ENCODE data around the gene ZC3H7B. TPM values are rescaled to one million over a fixed set of nuclear protein-coding genes. Genes with fewer than 3 reads are reported as not detected.

ZC3H7B gene
- total and polyA plus RNA-seq, 7 experiments from 2014 or later, result 1.7 to 65.9 (median 39.6) TPM

DNA sequence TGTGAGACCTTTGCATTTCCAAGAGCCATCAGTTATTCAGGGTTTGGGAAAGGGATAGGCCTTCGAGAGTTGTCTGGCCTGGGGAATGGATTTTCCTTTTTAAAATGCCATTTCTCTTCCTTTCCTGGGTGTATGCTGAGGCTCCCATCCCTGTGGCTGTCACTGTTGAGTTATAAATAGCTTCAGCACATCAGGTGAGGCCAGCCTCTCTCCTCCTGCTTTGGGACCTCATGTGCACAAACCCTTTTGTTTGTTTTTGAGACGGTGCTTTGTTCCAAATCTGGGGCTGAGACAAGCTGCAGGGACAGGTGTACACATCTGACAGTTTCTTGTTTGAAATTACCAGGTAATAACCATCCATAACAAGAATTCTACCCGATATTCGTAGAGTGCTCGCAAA lies 81.8 kb downstream of the ZC3H7B start:
- Histone ChIP-seq H3K9me3 (ENCODE audit: control insufficient read depth in 2 of 3, low read length in 3 of 3) (no peaks in the 10 kb centered on the region), H3K4me3 (ENCODE audit: low read length) (no peak overlapping the region), H3K4me1 (ENCODE audit: control insufficient read depth in 2 of 2, insufficient read depth in 2 of 2, low read length in 2 of 2) (peaks cover 5 to 14% of the 10 kb centered on the region in 2 donors), H3K36me3 (ENCODE audit: control insufficient read depth in 2 of 3, insufficient read depth in 3 of 3, low read length in 3 of 3) (peaks cover 0 to 8% (median 0%) of the 10 kb centered on the region in 3 experiments), H3K27ac (ENCODE audit: low read depth, low read length) (peak overlapping the region; percentile 95), H3K27me3 (ENCODE audit: control insufficient read depth in 2 of 2, insufficient read depth in 2 of 2, low read length in 2 of 2) (no peaks in the 10 kb centered on the region)
- DNase-seq (no peak), ATAC-seq (no peak)
- ChIA-PET CTCF (interaction anchor here (3.7 kb wide), 1 partner anchor 20 kb away, joined by 15 read pairs; no protein-coding TSS in a partner anchor), POLR2A (interaction anchor here (1.2 to 3.2 kb wide), 2 partner anchors 81 to 696 kb away, joined by 3 to 14 read pairs; partner anchors contain the start of genes SMDT1 and ZC3H7B)
- H3K4me3 Mint-ChIP-seq, result peak overlapping the region; percentile 86 to 97 (median 94)
- peaks cover 5 to 29% (median 19%) of the 10 kb centered on the region in 7 donors for H3K4me1 Mint-ChIP-seq
- H3K27me3 Mint-ChIP-seq, result no peaks in the 10 kb centered on the region
- intact Hi-C loops (cut with micrococcal nuclease), result loop anchor here (5.0 to 10.0 kb wide), 2 partner anchors 291 to 1632 kb away; partner anchors contain the start of genes EP300 (in 1 of the 2) and PACSIN2 (in 1 of the 2)
- H3K36me3 Mint-ChIP-seq, result no peaks in the 10 kb centered on the region
- peak overlapping the region in 8 of 9 donors; percentile 4 to 98 (median 92) for H3K27ac Mint-ChIP-seq
- no peaks in the 10 kb centered on the region for H3K9me3 Mint-ChIP-seq

DNA sequence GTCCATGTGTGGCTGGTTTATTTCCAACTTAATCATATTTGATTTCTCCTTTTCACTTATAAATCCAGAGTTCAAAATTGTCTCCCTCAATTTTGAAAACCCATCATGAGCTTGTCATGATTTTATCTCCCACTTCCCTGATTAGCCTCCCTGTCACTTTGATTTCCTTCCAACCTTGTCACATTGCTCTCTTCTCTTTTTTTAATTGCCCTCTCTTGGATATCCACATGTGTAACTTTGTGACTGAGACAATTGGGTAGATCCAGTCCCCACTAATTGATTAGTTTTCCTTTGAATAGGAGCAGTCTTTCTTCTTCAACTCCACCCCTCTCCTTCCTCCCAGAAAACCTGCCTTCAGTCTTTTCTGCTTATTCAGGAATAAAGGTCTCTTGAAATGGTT lies 82.8 kb downstream of the ZC3H7B start:
- Mint-ChIP-seq H3K36me3 (peaks cover 0 to 4% (median 0%) of the 10 kb centered on the region in 5 donors), H3K27me3 (no peaks in the 10 kb centered on the region), H3K4me1 (peaks cover 5 to 29% (median 19%) of the 10 kb centered on the region in 7 donors), H3K4me3 (peak overlapping the region in 8 of 10 donors; percentile 4 to 96 (median 45)), H3K27ac (peak overlapping the region in 3 of 9 donors; percentile 4 to 80 (median 45)), H3K9me3 (no peaks in the 10 kb centered on the region)
- intact Hi-C loops (cut with micrococcal nuclease), result loop anchor here (5.0 to 10.0 kb wide), 2 partner anchors 292 to 1631 kb away; partner anchors contain the start of genes EP300 (in 1 of the 2) and PACSIN2 (in 1 of the 2)
- H3K27me3 ChIP-seq (ENCODE audit: control insufficient read depth in 2 of 2, insufficient read depth in 2 of 2, low read length in 2 of 2), result no peaks in the 10 kb centered on the region
- no peak overlapping the region for H3K4me3 ChIP-seq (ENCODE audit: low read length)
- peaks cover 5 to 14% of the 10 kb centered on the region in 2 donors for H3K4me1 ChIP-seq (ENCODE audit: control insufficient read depth in 2 of 2, insufficient read depth in 2 of 2, low read length in 2 of 2)
- ATAC-seq, result no peak
- DNase-seq, result no peak
- H3K9me3 ChIP-seq (ENCODE audit: control insufficient read depth in 2 of 3, low read length in 3 of 3), result no peaks in the 10 kb centered on the region
- H3K36me3 ChIP-seq (ENCODE audit: control insufficient read depth in 2 of 3, insufficient read depth in 3 of 3, low read length in 3 of 3), result peaks cover 0 to 15% (median 0%) of the 10 kb centered on the region in 3 experiments
- peak overlapping the region; percentile 9 for H3K27ac ChIP-seq (ENCODE audit: low read depth, low read length)
- ChIA-PET POLR2A (no interaction called here), CTCF (no interaction called here)

DNA sequence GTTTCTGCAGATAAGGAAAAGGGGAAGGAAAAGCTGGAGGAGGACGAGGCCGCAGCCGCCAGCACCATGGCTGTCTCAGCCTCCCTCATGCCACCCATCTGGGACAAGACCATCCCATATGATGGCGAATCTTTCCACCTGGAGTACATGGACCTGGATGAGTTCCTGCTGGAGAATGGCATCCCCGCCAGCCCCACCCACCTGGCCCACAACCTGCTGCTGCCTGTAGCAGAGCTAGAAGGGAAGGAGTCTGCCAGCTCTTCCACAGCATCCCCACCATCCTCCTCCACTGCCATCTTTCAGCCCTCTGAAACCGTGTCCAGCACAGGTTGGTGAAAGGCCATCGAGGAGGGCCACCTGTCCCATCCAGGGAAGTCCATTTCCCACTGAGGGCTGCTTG lies 86.0 kb downstream of the ZC3H7B start:
- Mint-ChIP-seq H3K27ac (no peak overlapping the region), H3K36me3 (peaks cover 0 to 19% (median 6%) of the 10 kb centered on the region in 5 donors), H3K27me3 (no peaks in the 10 kb centered on the region)

DNA sequence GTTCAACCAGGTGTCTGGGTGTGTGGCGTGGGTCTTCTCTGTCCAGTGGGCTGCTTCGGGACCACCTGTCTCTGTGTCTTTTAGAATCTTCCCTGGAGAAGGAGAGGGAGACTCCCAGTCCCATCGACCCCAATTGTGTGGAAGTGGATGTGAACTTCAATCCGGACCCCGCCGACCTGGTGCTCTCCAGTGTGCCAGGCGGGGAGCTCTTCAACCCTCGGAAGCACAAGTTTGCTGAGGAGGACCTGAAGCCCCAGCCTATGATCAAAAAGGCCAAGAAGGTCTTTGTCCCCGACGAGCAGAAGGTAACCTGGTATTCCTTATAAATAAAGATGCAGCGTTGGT lies 92.7 kb downstream of the ZC3H7B start:
- DNase-seq (no peak), ATAC-seq (no peak)
- no peaks in the 10 kb centered on the region for H3K9me3 ChIP-seq (ENCODE audit: control insufficient read depth in 2 of 3, low read length in 3 of 3)
- H3K27ac ChIP-seq (ENCODE audit: low read depth, low read length), result no peak overlapping the region
- Mint-ChIP-seq H3K36me3 (peaks cover 0 to 33% (median 7%) of the 10 kb centered on the region in 5 donors), H3K27me3 (no peaks in the 10 kb centered on the region), H3K9me3 (no peaks in the 10 kb centered on the region), H3K27ac (no peak overlapping the region), H3K4me3 (no peak overlapping the region), H3K4me1 (no peaks in the 10 kb centered on the region)
- H3K36me3 ChIP-seq (ENCODE audit: control insufficient read depth in 2 of 3, insufficient read depth in 3 of 3, low read length in 3 of 3), result peaks cover 0 to 54% (median 0%) of the 10 kb centered on the region in 3 experiments
- intact Hi-C loops (cut with micrococcal nuclease), result no loop called here
- H3K4me3 ChIP-seq (ENCODE audit: low read length), result no peak overlapping the region
- ChIA-PET CTCF (no interaction called here), POLR2A (no interaction called here)
- no peaks in the 10 kb centered on the region for H3K27me3 ChIP-seq (ENCODE audit: control insufficient read depth in 2 of 2, insufficient read depth in 2 of 2, low read length in 2 of 2)
- H3K4me1 ChIP-seq (ENCODE audit: control insufficient read depth in 2 of 2, insufficient read depth in 2 of 2, low read length in 2 of 2), result no peaks in the 10 kb centered on the region

More for the DNA sequence above, 86.0 kb downstream of the ZC3H7B start:
- Mint-ChIP-seq H3K4me3 (no peak overlapping the region), H3K4me1 (peaks cover 2 to 22% (median 16%) of the 10 kb centered on the region in 7 donors), H3K9me3 (no peaks in the 10 kb centered on the region)
- no peak overlapping the region for H3K27ac ChIP-seq (ENCODE audit: low read depth, low read length)
- H3K27me3 ChIP-seq (ENCODE audit: control insufficient read depth in 2 of 2, insufficient read depth in 2 of 2, low read length in 2 of 2), result no peaks in the 10 kb centered on the region
- ChIA-PET CTCF (no interaction called here), POLR2A (no interaction called here)
- no peaks in the 10 kb centered on the region for H3K9me3 ChIP-seq (ENCODE audit: control insufficient read depth in 2 of 3, low read length in 3 of 3)
- intact Hi-C loops (cut with micrococcal nuclease), result loop anchor here in 1 of 2 donors (10.0 kb wide), 1 partner anchor 1627 kb away; the partner anchor contains the start of gene PACSIN2
- H3K36me3 ChIP-seq (ENCODE audit: control insufficient read depth in 2 of 3, insufficient read depth in 3 of 3, low read length in 3 of 3), result peaks cover 0 to 23% (median 0%) of the 10 kb centered on the region in 3 experiments
- DNase-seq (no peak), ATAC-seq (no peak)
- no peak overlapping the region for H3K4me3 ChIP-seq (ENCODE audit: low read length)
- peaks cover 4 to 7% of the 10 kb centered on the region in 2 donors for H3K4me1 ChIP-seq (ENCODE audit: control insufficient read depth in 2 of 2, insufficient read depth in 2 of 2, low read length in 2 of 2)

DNA sequence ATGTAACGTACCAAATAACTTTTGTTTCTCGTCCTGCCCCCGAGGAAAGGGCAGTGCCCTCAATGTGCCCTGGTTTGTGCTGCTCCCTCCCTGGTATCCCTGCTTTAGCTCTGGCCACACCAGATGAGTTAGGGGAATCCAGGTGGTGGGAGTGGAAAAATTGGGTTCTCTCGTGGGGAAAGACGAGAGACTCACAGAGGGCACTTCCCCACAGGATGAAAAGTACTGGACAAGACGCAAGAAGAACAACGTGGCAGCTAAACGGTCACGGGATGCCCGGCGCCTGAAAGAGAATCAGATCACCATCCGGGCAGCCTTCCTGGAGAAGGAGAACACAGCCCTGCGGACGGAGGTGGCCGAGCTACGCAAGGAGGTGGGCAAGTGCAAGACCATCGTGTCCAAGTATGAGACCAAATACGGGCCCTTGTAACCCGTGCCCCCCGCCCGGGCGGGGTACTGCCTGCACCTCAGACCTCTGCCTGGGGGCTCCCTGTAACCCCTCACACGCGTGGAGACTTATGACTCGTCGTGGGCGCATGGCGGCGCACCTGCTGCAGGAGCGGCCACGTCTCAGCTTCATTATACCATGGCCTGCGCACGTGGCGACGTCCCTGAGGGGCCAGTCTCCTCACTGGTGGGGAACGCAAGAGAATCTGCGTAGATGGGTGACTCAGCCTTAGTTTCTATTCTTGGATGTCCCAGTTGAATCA lies 94.4 kb downstream of the ZC3H7B start:
- ATAC-seq (no peak), DNase-seq (no peak)
- no peak overlapping the region for H3K4me3 ChIP-seq (ENCODE audit: low read length)
- Mint-ChIP-seq H3K4me3 (no peak overlapping the region), H3K4me1 (no peaks in the 10 kb centered on the region), H3K27ac (no peak overlapping the region), H3K36me3 (peaks cover 0 to 28% (median 6%) of the 10 kb centered on the region in 5 donors), H3K9me3 (no peaks in the 10 kb centered on the region), H3K27me3 (no peaks in the 10 kb centered on the region)
- H3K4me1 ChIP-seq (ENCODE audit: control insufficient read depth in 2 of 2, insufficient read depth in 2 of 2, low read length in 2 of 2), result no peaks in the 10 kb centered on the region
- ChIA-PET CTCF (interaction anchor here (0.8 to 1.1 kb wide), 2 partner anchors 123 to 900 kb away, joined by 3 to 4 read pairs; no protein-coding TSS in a partner anchor), POLR2A (interaction anchor here (0.6 kb wide), 1 partner anchor 57 kb away, joined by 3 read pairs; no protein-coding TSS in a partner anchor)
- no peaks in the 10 kb centered on the region for H3K27me3 ChIP-seq (ENCODE audit: control insufficient read depth in 2 of 2, insufficient read depth in 2 of 2, low read length in 2 of 2)
- intact Hi-C loops (cut with micrococcal nuclease), result no loop called here
- peaks cover 0 to 52% (median 0%) of the 10 kb centered on the region in 3 experiments for H3K36me3 ChIP-seq (ENCODE audit: control insufficient read depth in 2 of 3, insufficient read depth in 3 of 3, low read length in 3 of 3)
- H3K9me3 ChIP-seq (ENCODE audit: control insufficient read depth in 2 of 3, low read length in 3 of 3), result no peaks in the 10 kb centered on the region
- no peak overlapping the region for H3K27ac ChIP-seq (ENCODE audit: low read depth, low read length)

DNA sequence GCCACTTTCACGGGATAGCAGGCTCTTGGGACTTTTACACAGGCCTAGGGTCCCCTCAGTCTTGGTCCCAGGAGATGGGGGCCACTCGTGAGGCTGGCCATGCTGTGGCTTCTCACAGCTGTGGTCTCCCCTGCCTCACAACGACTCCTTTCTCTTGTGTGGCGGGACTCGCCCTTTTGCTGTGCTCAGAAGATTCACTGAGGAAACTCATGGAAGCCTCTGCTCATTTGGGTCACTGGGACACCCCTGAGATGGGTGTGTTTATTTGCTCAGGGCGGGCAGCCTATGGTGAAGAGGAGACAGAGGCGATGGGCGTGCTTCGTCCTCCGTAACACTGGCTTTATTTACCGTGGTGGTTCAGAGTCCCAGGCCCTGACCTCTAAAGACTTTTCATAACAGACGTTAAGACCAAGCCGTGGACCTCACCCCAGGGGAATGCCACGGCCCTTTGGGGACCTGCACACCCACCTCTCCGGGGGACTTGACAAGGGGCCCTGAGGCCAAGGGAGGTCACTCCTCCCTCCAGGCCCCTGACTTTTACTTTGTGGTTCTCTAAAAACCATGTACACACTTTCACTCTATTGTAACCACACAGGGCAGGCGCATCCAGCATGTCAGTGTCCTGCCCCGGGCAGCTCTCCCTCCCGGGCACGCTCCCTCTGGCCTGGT lies 96.0 kb downstream of the ZC3H7B start:
- H3K36me3 ChIP-seq (ENCODE audit: control insufficient read depth in 2 of 3, insufficient read depth in 3 of 3, low read length in 3 of 3), result peaks cover 0 to 46% (median 0%) of the 10 kb centered on the region in 3 experiments

More for the DNA sequence above, 96.0 kb downstream of the ZC3H7B start:
- no peak for ATAC-seq
- ChIA-PET CTCF (interaction anchor here (1.1 kb wide), 1 partner anchor 122 kb away, joined by 4 read pairs; no protein-coding TSS in a partner anchor), POLR2A (no interaction called here)
- Histone ChIP-seq H3K9me3 (ENCODE audit: control insufficient read depth in 2 of 3, low read length in 3 of 3) (no peaks in the 10 kb centered on the region), H3K4me3 (ENCODE audit: low read length) (no peak overlapping the region), H3K27ac (ENCODE audit: low read depth, low read length) (no peak overlapping the region), H3K27me3 (ENCODE audit: control insufficient read depth in 2 of 2, insufficient read depth in 2 of 2, low read length in 2 of 2) (no peaks in the 10 kb centered on the region), H3K4me1 (ENCODE audit: control insufficient read depth in 2 of 2, insufficient read depth in 2 of 2, low read length in 2 of 2) (no peaks in the 10 kb centered on the region)
- Mint-ChIP-seq H3K27ac (no peak overlapping the region), H3K27me3 (no peaks in the 10 kb centered on the region), H3K36me3 (peaks cover 0 to 18% (median 2%) of the 10 kb centered on the region in 5 donors), H3K4me1 (no peaks in the 10 kb centered on the region), H3K9me3 (no peaks in the 10 kb centered on the region), H3K4me3 (no peak overlapping the region)
- DNase-seq, result no peak
- intact Hi-C loops (cut with micrococcal nuclease), result no loop called here
